Ovary (tissue), 3 donors: ENCODE results near the gene PSMD2.

Experiments used
- EP300 ChIP-seq: sonication (generic); formaldehyde crosslinking; IDR thresholded peaks from one replicate; pipeline ENCODE4 v1.6.1; 2017; ENCODE audit warnings: antibody characterized with exemption
- POLR2A ChIP-seq: fragments of 450-650 bp; IDR thresholded peaks from one replicate; pipeline ENCODE4 v1.6.1; 2017; ENCODE audit warnings: antibody characterized with exemption, mild to moderate bottlenecking, moderate library complexity
- TF ChIP-seq, protein P1 (sequence below), 3 donors: fragments of 450-650 bp in 2 of 3; fragments of 200-600 bp in 1 of 3; IDR thresholded peaks; one replicate each; pipeline versions ENCODE4 v1.5.1 to v1.8.0; 2016 to 2022; ENCODE audit warnings: antibody characterized with exemption in 3 of 3, mild to moderate bottlenecking in 1 of 3
- donor health status: DM: no; HTN: no; CAD: no.

DNA sequence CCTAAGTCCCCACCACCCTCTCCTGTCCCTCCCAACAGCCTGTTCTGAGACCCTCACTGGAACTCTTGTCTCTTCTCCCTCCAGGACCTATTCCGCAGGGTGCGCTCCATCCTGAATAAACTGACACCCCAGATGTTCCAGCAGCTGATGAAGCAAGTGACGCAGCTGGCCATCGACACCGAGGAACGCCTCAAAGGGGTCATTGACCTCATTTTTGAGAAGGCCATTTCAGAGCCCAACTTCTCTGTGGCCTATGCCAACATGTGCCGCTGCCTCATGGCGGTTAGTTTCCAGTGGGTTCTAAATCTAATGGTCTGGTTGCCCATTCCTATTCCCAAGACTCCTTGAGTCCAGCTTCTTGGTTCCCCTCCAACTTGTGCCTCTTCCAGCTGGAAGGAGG is 24.7 kb downstream of the PSMD2 start:
- TF ChIP-seq POLR2A, result no peak
- TF ChIP-seq, protein P1, sequence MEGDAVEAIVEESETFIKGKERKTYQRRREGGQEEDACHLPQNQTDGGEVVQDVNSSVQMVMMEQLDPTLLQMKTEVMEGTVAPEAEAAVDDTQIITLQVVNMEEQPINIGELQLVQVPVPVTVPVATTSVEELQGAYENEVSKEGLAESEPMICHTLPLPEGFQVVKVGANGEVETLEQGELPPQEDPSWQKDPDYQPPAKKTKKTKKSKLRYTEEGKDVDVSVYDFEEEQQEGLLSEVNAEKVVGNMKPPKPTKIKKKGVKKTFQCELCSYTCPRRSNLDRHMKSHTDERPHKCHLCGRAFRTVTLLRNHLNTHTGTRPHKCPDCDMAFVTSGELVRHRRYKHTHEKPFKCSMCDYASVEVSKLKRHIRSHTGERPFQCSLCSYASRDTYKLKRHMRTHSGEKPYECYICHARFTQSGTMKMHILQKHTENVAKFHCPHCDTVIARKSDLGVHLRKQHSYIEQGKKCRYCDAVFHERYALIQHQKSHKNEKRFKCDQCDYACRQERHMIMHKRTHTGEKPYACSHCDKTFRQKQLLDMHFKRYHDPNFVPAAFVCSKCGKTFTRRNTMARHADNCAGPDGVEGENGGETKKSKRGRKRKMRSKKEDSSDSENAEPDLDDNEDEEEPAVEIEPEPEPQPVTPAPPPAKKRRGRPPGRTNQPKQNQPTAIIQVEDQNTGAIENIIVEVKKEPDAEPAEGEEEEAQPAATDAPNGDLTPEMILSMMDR (IDR thresholded peaks at IDR 0.05), result no peak
- TF ChIP-seq EP300, result no peak
